Measurements from ENCODE around the gene XCR1.

- TF ChIP-seq, protein P1, sequence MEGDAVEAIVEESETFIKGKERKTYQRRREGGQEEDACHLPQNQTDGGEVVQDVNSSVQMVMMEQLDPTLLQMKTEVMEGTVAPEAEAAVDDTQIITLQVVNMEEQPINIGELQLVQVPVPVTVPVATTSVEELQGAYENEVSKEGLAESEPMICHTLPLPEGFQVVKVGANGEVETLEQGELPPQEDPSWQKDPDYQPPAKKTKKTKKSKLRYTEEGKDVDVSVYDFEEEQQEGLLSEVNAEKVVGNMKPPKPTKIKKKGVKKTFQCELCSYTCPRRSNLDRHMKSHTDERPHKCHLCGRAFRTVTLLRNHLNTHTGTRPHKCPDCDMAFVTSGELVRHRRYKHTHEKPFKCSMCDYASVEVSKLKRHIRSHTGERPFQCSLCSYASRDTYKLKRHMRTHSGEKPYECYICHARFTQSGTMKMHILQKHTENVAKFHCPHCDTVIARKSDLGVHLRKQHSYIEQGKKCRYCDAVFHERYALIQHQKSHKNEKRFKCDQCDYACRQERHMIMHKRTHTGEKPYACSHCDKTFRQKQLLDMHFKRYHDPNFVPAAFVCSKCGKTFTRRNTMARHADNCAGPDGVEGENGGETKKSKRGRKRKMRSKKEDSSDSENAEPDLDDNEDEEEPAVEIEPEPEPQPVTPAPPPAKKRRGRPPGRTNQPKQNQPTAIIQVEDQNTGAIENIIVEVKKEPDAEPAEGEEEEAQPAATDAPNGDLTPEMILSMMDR (IDR thresholded peaks at IDR 0.05): no peak
- no peak for TF ChIP-seq POLR2A (IDR thresholded peaks at IDR 0.05)
Observed at GRCh38 chr3:46065294-46065705, 38.0 kb upstream of the XCR1 start.

Measured in heart left ventricle (tissue), 13 donors.